ENCODE measurements around the gene PLXNA1.

The PLXNA1 gene

DNA sequence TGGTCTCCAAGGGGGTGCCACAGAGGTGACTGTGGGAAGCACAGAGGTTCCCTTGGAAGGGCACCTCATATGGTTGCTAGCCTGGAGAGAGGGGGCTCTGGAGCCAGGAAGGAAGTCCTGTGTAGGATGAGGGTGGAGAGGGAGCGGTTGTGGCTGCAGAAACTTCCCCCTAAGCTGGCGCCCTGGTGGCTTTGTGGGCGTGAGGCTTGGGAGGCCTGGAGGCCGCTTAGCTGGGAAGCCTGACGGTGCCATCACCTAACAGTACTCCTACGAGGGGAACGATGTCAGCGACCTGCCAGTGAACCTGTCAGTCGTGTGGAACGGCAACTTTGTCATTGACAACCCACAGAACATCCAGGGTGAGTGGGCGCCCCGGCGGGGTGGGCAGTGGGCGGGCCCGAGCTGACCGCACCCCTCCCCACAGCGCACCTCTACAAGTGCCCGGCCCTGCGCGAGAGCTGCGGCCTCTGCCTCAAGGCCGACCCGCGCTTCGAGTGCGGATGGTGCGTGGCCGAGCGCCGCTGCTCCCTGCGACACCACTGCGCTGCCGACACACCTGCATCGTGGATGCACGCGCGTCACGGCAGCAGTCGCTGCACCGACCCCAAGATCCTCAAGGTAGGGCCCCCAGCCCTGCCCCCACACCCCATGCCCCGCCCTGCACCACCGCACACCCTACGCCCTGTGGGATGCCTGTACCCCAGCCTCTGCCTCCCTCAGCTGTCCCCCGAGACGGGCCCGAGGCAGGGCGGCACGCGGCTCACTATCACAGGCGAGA is 31.0 kb downstream of the PLXNA1 start:
- Mint-ChIP-seq H3K4me1 (peaks cover 18 to 23% of the 10 kb centered on the region in 2 donors), H3K27me3 (no peaks in the 10 kb centered on the region), H3K36me3 (peaks cover 40 to 45% of the 10 kb centered on the region in 2 donors), H3K4me3 (no peak overlapping the region), H3K27ac (no peak overlapping the region), H3K9me3 (no peaks in the 10 kb centered on the region)
- no peak for DNase-seq
- no peak for ATAC-seq (replicated peaks)

DNA sequence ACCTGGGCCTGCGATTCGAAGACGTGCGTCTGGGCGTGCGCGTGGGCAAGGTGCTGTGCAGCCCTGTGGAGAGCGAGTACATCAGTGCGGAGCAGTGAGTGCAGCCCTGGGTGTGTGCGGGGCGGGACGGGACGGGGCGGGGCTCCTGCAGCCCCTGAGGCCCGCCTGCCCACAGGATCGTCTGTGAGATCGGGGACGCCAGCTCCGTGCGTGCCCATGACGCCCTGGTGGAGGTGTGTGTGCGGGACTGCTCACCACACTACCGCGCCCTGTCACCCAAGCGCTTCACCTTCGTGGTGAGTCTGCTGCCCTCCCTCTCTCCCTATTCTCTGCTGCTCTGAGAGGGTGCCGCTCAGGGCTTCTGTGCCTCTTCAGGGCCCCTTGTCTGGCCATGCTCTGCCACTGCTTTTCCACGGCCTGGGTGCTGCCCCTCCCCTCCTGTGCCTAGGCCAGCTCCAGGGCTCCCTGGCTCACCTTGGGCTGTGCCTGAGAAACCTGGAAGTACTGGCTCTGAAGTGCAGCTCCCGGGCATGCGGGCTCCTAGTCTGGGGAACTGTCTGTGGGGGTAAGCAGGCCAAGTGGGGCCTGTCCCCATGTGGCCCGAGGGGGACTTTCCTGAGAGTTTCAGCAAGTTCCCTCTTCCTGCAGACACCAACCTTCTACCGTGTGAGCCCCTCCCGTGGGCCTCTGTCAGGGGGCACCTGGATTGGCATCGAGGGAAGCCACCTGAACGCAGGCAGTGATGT is 31.8 kb downstream of the PLXNA1 start:
- DNase-seq (peak; percentile 13), ATAC-seq (replicated peaks) (peak; percentile 68 to 81)
- H3K36me3 Mint-ChIP-seq = peaks cover 40 to 45% of the 10 kb centered on the region in 2 donors
- peaks cover 18 to 23% of the 10 kb centered on the region in 2 donors for H3K4me1 Mint-ChIP-seq
- H3K4me3 Mint-ChIP-seq = peak overlapping the region; percentile 14 to 36
- no peaks in the 10 kb centered on the region for H3K9me3 Mint-ChIP-seq
- H3K27ac Mint-ChIP-seq = peak overlapping the region; percentile 91
- no peaks in the 10 kb centered on the region for H3K27me3 Mint-ChIP-seq

DNA sequence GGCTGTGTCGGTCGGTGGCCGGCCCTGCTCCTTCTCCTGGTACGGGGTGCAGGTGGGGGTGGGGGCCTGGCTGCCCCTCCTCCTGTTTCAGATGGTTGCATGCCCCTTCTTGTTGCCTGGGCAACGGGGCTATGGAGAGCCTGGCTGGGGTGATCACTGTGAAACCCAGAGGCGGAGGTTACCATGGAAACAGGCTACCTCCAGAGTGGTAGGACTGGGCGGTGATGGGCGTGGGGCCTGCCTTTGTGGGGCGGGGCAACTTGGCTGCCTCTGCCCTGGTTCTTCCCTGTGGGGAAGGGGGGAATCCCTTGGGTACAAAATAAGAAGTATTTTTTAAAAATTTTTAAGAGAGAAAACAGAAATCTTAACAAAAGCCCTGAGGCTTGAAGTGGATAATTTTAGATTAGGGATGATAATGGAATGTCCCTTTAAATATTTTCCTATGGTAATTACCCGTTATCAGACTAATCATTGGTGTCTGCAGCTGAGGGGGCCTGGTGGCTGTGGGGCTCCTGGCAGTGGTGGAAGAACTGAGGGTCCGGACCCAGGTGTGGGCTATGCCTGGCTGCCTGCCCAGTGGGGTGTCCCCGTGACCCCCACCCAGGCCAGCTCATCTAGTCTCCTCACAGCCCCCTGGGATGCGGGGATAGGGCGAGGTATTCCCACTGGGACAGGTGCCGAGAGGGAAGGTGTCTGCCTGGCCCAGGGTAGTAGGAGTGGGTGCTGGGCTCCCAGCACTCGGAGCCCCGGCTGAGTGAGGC is 32.5 kb downstream of the PLXNA1 start:
- peak overlapping the region; percentile 51 for H3K27ac Mint-ChIP-seq
- no peaks in the 10 kb centered on the region for H3K27me3 Mint-ChIP-seq
- DNase-seq (peak; percentile 47), ATAC-seq (replicated peaks) (peak; percentile 69 to 83)
- peaks cover 43 to 51% of the 10 kb centered on the region in 2 donors for H3K36me3 Mint-ChIP-seq
- peaks cover 18 to 23% of the 10 kb centered on the region in 2 donors for H3K4me1 Mint-ChIP-seq
- peak overlapping the region; percentile 14 to 36 for H3K4me3 Mint-ChIP-seq
- H3K9me3 Mint-ChIP-seq = no peaks in the 10 kb centered on the region

DNA sequence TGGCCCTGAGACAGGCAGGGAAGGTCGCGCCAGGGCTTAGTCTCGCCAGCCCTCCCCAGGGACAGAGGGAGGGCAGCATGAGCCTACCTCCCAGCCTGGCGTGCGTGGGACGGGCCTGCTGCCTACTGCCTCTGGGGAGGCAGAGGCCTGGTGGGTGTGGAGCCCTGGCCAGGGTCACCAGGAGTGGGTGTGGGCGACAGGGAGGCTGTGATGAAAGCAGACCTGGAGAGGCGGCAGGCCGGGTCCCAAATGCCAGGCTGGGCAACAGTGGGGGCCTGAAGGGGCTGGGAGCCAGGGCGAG is 33.1 kb downstream of the PLXNA1 start:
- Mint-ChIP-seq H3K27ac (no peak overlapping the region), H3K4me3 (no peak overlapping the region), H3K4me1 (peaks cover 18 to 23% of the 10 kb centered on the region in 2 donors), H3K27me3 (no peaks in the 10 kb centered on the region), H3K36me3 (peaks cover 45 to 56% of the 10 kb centered on the region in 2 donors), H3K9me3 (no peaks in the 10 kb centered on the region)
- DNase-seq (no peak), ATAC-seq (replicated peaks) (no peak)

DNA sequence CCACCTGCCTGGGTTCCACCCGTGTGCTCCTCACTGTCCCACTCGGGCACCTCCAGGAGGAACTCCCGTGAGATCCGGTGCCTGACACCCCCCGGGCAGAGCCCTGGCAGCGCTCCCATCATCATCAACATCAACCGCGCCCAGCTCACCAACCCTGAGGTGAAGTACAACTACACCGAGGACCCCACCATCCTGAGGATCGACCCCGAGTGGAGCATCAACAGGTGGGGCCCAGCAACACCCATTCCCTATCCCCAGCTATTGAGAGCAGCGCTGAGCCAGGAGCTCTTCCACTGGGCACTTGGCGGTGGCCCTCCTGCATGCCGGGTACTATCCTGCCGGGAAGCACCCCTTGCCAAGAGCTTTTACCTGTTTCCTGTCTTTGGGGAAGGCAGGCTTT is 33.5 kb downstream of the PLXNA1 start:
- Mint-ChIP-seq H3K27ac (no peak overlapping the region), H3K9me3 (no peaks in the 10 kb centered on the region), H3K36me3 (peaks cover 50 to 61% of the 10 kb centered on the region in 2 donors), H3K4me1 (peaks cover 18 to 23% of the 10 kb centered on the region in 2 donors), H3K27me3 (no peaks in the 10 kb centered on the region), H3K4me3 (no peak overlapping the region)
- DNase-seq (no peak), ATAC-seq (replicated peaks) (no peak)

DNA sequence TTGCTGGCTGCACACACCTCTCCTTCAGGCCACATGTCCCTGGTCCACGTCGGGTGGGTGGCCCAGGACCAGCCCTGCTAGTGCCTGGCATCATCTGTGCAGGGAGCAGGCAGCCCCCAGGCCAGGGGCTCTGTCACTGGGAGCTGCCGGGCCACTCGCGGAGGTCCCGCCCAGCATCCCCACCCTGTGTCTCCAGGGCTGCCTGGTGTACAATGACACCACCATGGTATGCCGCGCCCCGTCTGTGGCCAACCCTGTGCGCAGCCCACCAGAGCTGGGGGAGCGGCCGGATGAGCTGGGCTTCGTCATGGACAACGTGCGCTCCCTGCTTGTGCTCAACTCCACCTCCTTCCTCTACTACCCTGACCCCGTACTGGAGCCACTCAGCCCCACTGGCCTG is 34.3 kb downstream of the PLXNA1 start:
- Mint-ChIP-seq H3K27me3 (no peaks in the 10 kb centered on the region), H3K9me3 (no peaks in the 10 kb centered on the region), H3K4me1 (peaks cover 18 to 23% of the 10 kb centered on the region in 2 donors), H3K36me3 (peaks cover 48 to 61% of the 10 kb centered on the region in 2 donors), H3K4me3 (no peak overlapping the region), H3K27ac (no peak overlapping the region)
- DNase-seq (no peak), ATAC-seq (replicated peaks) (no peak)

DNA sequence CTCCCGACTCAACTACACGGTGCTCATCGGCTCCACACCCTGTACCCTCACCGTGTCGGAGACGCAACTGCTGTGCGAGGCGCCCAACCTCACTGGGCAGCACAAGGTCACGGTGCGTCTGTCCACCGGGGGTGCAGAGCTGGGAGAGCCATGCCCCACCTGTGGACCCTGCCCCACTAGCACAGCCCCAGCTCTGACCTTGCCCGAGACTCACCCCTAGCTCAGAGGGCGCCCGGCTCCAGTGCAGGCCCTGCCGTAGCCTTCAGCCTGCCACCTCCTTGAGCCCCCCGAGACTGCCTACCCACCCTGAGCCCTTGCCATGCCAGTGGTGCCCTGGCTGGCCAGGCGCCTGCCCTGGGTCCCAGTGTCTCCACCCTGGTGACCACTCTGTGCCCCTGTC is 34.9 kb downstream of the PLXNA1 start:
- peaks cover 47 to 60% of the 10 kb centered on the region in 2 donors for H3K36me3 Mint-ChIP-seq
- ATAC-seq (replicated peaks) (no peak), DNase-seq (no peak)
- H3K27ac Mint-ChIP-seq = no peak overlapping the region
- no peaks in the 10 kb centered on the region for H3K27me3 Mint-ChIP-seq
- H3K9me3 Mint-ChIP-seq = no peaks in the 10 kb centered on the region
- peaks cover 18 to 23% of the 10 kb centered on the region in 2 donors for H3K4me1 Mint-ChIP-seq
- no peak overlapping the region for H3K4me3 Mint-ChIP-seq

DNA sequence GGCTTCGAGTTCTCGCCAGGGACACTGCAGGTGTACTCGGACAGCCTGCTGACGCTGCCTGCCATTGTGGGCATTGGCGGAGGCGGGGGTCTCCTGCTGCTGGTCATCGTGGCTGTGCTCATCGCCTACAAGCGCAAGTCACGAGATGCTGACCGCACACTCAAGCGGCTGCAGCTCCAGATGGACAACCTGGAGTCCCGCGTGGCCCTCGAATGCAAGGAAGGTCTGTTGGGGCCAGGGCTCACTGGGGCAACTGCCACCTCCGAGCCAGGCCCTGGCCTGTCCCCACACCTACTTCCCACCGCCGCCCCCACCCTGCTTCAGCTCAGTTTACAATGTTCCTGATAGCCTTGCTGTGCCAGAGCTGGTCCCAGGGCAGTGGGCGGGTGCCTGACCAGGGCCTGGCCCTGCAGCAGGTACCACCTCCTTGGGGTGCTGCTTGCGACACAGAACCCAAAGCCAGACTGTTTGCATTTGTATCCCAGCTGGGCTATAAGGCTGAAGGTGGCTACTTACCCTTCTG is 35.5 kb downstream of the PLXNA1 start:
- H3K4me1 Mint-ChIP-seq = peaks cover 18 to 23% of the 10 kb centered on the region in 2 donors
- H3K9me3 Mint-ChIP-seq = no peaks in the 10 kb centered on the region
- no peak for ATAC-seq (replicated peaks)
- no peak overlapping the region for H3K27ac Mint-ChIP-seq
- no peak for DNase-seq
- H3K27me3 Mint-ChIP-seq = no peaks in the 10 kb centered on the region
- H3K4me3 Mint-ChIP-seq = no peak overlapping the region
- peaks cover 47 to 59% of the 10 kb centered on the region in 2 donors for H3K36me3 Mint-ChIP-seq

DNA sequence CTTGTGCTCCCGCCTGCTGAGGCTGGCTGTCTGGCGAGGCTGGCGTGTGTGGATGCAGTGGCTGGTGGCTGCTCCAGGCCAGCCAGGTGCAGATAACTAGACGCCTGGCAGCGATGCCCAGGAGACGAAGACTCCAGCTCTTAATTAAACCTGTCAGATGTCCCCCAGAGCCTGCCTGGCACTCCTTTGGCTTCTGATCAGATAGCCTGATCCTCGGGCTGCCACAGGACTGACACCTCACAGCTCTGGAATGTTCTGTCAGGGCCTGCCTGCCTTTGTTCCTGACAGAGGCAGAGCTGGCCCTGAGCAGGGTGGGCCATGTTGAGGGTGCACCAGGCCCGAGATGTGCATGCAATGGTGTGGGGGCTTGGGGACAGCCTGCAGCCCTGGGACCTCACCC is 36.5 kb downstream of the PLXNA1 start:
- Mint-ChIP-seq H3K36me3 (peaks cover 47 to 60% of the 10 kb centered on the region in 2 donors), H3K27ac (no peak overlapping the region), H3K9me3 (no peaks in the 10 kb centered on the region), H3K4me3 (no peak overlapping the region), H3K27me3 (no peaks in the 10 kb centered on the region), H3K4me1 (peaks cover 12 to 15% of the 10 kb centered on the region in 2 donors)
- no peak for ATAC-seq (replicated peaks)
- no peak for DNase-seq

DNA sequence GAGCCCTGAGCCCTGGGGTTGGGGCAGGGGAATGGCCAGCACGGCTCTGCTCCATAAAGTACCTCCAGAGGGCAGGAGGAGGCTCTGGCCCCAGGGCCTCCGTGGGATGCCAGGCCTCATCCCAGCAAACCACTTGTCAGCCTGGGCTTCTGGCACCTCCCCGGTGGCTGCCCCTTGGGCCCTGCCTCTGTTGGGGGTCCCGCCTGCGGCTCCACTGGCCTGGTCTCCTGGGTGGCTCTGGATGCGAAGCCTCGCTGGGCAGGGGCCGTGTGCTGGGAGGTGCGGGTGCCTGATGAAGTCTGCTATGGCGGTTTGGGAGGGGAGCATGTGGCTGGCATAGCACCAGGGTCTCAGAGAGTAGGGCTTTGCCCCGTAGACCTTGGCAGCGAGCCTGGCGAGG is 37.6 kb downstream of the PLXNA1 start:
- no peaks in the 10 kb centered on the region for H3K9me3 Mint-ChIP-seq
- peaks cover 8 to 12% of the 10 kb centered on the region in 2 donors for H3K4me1 Mint-ChIP-seq
- DNase-seq (no peak), ATAC-seq (replicated peaks) (no peak)
- H3K27ac Mint-ChIP-seq = no peak overlapping the region
- no peaks in the 10 kb centered on the region for H3K27me3 Mint-ChIP-seq
- no peak overlapping the region for H3K4me3 Mint-ChIP-seq
- H3K36me3 Mint-ChIP-seq = peaks cover 49 to 61% of the 10 kb centered on the region in 2 donors

DNA sequence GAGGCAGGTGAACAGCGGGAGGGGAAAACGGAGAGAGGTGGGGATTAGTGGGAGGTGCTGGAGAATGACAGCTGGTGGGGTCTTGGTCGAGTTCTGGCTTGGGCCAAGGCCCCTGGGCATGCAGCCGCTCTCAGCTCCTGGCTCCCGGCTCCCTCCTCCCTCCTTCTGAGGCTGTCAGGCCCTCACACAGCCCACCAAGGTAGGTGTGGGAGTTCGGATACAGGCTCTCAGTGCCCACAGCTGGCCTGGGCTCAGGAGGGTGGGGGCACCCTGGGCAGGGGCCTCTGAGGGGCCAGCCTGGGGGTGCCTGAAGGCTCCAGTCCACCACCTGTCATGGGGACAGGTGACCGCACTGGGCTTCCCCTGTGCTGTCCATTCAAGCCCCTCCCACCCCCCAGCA is 39.9 kb downstream of the PLXNA1 start:
- Mint-ChIP-seq H3K4me1 (peaks cover 3 to 10% of the 10 kb centered on the region in 2 donors), H3K27me3 (no peaks in the 10 kb centered on the region), H3K4me3 (no peak overlapping the region), H3K36me3 (peaks cover 38 to 67% of the 10 kb centered on the region in 2 donors), H3K9me3 (no peaks in the 10 kb centered on the region), H3K27ac (no peak overlapping the region)
- ATAC-seq (replicated peaks) = no peak
- no peak for DNase-seq

DNA sequence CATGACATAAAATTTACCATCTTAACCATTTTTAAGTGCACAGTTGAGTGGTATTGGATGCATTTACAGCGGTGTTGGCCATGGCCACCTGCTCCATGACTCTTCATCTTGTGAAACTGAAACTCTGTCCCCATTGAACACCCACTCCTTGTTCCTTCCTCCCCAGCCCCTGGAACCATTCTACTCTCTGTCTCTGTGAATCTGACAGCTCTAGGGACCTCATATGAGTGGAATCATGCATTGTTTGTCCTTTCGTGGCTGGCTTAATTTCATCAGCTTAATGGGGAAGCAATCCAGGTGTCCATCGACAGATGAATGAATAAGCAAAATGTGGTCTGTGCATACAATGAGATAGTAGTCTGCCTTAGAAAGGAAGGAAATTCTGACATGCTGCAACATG is 42.5 kb downstream of the PLXNA1 start:
- Mint-ChIP-seq H3K4me1 (peaks cover 3 to 10% of the 10 kb centered on the region in 2 donors), H3K4me3 (no peak overlapping the region), H3K36me3 (peaks cover 39 to 63% of the 10 kb centered on the region in 2 donors), H3K27me3 (no peaks in the 10 kb centered on the region), H3K27ac (no peak overlapping the region), H3K9me3 (no peaks in the 10 kb centered on the region)
- ATAC-seq (replicated peaks) = no peak
- no peak for DNase-seq

DNA sequence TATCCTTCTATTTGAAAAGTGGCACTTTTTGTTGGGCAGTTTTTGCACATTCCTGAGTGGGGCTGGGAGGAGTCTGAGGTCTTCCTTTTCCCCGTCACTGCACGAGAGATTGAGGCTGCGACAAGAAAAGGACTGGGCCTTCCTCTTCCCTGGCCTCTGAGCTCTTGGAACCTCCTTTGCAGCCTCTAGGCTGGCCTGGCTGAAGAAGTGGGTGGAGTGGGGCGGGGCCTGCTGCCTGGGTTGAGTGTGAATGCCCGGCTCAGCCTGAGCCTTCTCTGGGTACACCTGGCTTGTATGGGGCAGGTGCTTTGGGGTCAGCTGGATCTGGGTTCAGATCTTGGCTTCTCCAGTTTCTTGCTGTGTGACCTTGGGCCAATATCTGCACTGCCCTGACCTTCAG is 43.1 kb downstream of the PLXNA1 start:
- Mint-ChIP-seq H3K36me3 (peaks cover 37 to 58% of the 10 kb centered on the region in 2 donors), H3K4me1 (peaks cover 3 to 10% of the 10 kb centered on the region in 2 donors), H3K4me3 (no peak overlapping the region), H3K9me3 (no peaks in the 10 kb centered on the region), H3K27me3 (no peaks in the 10 kb centered on the region), H3K27ac (no peak overlapping the region)
- DNase-seq = no peak
- no peak for ATAC-seq (replicated peaks)

DNA sequence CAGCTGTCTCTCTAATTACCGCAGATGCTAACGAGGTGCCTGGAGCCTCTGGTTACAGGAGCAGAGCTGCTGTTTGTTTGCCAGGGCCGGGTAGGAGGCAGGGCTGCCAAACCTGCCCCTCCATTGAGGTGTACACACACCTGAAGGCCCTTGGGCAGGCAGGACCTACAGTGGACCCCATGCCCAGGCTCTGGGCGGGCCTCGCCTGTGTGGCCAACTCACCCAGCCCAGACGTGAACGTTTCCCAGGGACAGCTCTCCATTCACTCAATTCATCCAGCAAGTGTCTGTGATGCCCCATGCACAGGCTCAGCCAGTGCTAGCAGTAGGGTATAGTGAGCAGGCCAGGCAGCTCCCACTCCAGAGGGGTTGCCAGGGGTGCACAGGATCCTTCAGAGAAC is 43.7 kb downstream of the PLXNA1 start:
- ATAC-seq (replicated peaks) = no peak
- no peak for DNase-seq
- Mint-ChIP-seq H3K27ac (no peak overlapping the region), H3K4me1 (peaks cover 3 to 10% of the 10 kb centered on the region in 2 donors), H3K36me3 (peaks cover 38 to 57% of the 10 kb centered on the region in 2 donors), H3K27me3 (no peaks in the 10 kb centered on the region), H3K9me3 (no peaks in the 10 kb centered on the region), H3K4me3 (no peak overlapping the region)
